NCI-H69 (cell line): Measurements from ENCODE around the gene AHDC1.
"Not testable (repeated sequence)": the region's sequence is repeated elsewhere in the genome, so short reads cannot be mapped to it uniquely, and the experiment has no call there.

Experiments used
- DNase-seq: peaks from one replicate; lab custom pipeline; 2025; lab: John Stamatoyannopoulos, UW

The AHDC1 gene

DNA sequence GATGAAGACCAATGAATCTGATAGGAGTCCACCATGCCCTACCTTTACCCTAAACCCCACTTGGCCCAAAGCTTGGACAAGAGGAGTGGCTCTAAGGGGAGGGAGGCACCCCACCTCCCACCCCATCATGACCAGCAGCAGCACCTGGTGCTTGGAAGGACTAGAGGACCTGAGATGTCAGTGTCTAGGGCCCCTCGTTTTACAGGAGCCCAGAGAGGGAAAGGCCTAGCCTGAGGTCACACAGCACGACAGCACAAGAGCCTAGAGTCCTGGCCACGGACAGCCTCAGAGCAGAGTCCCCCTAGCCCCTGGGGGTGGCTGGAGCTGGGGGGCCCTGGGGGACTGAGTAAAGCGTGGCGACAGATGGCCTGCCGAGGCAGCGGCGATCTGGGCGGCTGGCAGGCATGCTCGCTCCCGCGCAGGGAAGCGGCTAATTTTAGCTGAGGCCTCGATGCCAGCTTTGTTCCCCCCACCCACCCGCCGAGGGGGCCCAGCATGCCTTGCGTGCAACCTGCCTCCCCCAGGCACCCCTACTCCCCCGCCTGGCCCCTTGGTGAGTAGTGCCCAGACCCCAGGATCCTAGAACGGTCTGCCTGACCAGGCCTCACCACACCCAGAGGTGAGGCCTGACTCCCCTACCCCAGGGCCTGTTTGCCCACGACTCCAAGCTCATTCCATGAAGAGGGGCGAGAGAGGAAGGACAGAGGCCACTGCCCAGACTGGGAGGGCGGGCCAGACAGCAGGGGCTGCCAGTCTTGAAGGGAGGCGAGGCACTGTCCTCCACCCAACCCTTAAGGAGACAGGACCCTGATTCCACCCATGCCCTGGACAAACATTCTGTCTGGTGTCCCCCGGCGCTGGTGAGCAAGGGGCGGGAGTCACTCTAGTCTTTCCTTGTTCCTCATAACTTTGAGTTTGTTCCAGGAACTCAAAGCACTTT lies 39.0 kb downstream of the AHDC1 start:
- no peak for DNase-seq

GRCh38 chr1:27563591-27564471 lies 40.1 kb downstream of the AHDC1 start:
- DNase-seq: peak; percentile 63

DNA sequence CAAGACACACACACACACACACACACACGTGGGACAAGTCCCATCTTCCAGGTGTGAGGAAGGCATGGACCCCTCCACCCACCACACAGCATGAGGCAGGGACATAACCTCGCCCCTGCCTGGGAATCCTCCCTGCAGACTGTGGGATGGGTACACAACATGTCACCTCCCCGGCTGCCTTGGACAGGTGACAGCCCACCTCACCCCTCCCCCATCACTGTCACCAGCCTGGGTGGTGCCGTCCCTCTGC lies 40.7 kb downstream of the AHDC1 start:
- no peak for DNase-seq

DNA sequence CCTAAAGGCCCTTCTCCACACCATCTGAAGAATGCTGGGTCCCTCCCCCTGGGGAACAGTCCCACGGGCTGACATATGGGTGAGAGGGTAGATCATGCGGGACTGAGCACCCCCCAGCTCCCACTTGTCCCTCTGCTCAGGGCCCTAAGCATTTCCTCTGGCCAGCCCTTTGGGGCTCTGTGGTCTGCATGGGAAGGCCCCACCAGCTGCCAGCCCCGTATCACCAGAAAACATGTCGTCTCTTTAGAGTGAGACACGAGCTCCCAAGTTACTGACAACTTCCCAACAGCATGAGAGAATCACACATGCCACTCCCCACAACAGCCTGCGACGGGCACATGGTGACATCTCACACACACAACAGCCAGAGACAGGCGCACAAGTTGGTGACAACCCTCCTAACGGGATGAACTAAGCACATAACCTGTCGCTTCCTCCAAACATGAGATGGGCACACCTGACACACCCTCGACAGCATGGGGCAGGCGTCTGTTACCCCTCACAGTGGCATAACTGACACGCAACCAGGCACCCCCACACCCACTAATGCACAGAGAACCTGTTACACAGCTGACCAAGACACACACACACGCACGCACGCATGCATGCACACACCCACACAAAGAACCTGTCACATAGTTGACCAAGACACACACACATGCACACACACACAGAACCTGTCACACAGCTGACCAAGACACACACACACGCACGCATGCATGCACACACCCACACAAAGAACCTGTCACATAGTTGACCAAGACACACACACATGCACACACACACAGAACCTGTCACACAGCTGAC lies 41.2 kb downstream of the AHDC1 start:
- DNase-seq: no peak

GRCh38 chr1:27562021-27562420 lies 41.9 kb downstream of the AHDC1 start:
- no peak for DNase-seq

DNA sequence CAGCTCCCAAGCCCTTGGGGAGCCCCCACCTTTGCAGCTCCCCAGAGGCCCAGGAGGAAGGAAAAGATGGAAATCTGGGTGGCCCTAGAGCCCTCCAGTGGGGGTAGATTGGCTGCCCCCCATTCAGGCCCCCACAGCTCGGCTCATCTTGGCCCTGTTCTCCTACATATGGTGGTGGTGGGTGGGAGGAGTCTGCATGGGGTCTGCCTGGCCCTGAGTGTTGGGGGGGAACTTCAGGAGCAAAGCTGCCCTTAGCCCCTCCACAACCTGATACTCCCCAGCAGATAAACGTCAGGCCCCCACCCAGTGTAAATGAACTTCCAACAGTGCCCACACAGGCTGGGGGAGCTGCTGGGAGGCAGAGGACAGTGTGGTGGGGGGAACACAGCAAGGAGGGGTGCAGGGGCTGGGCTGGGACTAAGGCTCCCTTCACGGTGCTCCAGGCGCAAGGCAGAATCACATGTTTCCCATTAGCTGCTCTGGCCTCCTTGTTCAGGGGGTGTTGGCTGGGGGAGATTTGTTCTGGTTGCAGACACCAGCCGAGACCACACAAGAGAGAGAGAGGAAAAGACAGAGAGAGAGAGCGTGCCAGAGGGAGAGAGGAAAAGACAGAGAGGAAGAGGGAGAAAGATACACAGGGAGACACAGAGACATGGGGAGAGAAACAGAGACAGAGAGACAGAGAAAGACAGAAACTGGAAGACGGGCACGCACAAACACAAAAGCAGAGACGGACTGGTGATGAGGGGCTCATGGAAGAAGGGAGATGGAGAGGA lies 42.6 kb downstream of the AHDC1 start:
- no peak for DNase-seq

- DNase-seq: no peak
These were observed 43.4 kb downstream of the AHDC1 start for GRCh38 chr1:27560268-27561123.

GRCh38 chr1:27559466-27560030 lies 44.4 kb downstream of the AHDC1 start:
- DNase-seq: peak; percentile 30

- DNase-seq: peak; percentile 25
These were observed 46.2 kb downstream of the AHDC1 start for GRCh38 chr1:27557596-27558340.

- peak; percentile 91 for DNase-seq
These were observed 47.0 kb downstream of the AHDC1 start for GRCh38 chr1:27556781-27557595.

DNA sequence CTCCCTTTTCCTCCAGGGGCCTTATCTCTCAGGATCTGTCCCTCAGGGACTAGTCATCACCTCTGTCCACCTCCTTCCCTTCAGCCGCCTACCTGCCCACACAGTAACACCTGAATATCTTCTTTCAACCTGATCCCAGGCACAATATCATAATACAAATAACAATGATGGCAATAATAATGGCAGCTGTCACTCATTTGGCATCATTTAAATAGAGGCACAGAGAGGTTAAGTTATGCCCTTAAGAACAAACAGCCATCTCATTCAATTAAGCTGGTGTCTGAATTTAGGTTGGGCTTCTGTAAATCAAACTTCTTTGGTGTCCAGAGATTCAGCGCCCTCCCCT lies 47.5 kb downstream of the AHDC1 start:
- DNase-seq: no peak

DNA sequence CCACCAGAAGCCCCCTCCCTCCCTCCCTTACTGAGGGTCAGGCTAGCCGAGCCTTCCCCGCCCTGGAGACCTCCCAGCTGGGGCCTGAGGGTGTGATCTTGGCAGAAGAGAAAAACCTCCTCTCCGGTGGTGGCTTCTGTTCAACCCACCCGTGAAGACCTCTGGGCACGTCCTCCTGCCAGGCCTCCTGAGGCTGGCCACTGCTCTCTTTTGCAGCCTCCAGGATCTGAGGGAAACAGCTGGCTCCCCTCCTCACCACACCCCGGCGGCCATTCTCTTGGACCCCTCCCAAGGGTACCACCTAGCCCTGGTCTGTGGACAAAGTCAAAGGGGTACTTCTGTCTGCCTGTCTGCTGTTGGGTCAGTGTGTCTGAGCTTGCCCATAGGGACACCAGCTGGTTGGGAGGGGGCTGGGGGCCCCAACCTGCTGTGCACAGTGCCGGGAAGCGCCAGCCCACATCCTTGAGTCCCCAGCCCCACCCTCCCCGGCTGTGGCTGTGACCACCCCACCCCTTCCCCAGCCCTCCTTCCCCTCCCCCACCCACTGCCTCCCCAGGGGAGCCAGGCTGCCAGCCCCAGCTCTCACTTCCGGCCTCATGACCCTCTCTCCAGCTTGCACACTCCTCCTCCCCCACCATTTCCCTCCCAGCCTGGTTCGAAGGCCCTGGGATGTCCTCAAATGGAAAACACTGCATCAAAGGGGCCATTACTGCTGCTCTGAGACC lies 48.1 kb downstream of the AHDC1 start:
- DNase-seq: peak; percentile 82

DNA sequence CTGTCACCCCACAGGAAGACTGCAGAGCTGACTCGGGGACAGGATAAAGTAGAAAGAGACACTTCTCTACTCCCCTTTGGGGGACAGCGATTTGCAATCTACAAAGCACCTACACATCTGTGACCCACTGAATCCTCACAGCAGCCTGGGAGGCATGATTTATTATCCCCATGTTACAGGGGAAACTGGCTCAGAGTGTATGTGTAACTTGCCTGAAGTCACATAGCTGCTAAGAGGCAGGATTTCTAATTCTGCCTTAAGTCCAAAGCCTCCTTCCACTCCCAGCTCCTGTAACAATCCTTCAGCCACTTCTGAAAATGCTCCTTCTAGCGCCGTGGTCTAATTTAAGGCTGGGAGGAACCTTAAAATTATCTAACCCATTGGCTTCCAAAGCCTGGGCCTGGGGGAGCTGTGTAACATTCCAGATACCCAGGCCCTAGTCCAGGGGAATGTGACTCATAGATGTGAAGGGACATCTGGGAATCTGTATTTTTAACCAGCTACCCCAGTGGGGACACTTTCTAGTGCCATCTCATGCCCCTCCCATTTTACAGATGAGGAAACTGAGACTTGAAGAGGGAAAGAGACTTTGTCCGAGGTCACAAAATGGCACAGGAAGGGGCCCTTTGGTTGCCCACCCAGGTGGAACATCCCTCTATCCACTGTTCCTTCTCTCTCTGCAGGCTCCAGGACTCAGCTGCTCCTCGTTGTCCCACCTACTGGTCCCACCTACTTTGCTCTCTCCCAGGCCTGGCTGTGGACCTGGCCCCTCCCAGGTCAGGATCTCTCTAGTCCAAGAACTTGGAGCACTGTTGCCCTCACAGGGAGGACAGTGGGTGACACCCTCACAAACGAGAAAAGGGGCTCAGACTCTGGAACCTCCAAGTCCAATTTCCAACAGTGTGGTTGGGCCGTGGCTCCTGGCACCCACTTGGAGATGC lies 48.9 kb downstream of the AHDC1 start:
- DNase-seq: no peak

DNA sequence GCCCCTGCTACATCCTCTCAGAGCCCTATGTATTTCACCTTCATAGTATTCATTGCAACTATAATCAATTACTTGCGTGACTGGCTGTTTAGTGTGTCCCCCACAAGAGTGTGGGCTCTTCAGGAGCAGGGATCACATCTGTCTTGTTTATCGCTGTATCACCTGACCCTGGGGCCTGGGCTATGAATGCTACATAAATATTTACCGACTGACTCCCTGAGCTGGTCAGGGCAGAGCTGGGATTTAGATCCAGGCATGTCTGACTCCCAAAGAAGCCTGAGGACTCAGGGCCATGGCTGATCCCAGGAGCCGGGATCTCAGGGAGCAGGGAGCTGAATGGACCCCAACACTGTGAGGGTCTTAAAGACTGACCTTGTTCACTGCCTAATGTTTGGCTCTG lies 49.7 kb downstream of the AHDC1 start:
- no peak for DNase-seq

GRCh38 chr1:27553823-27554222 lies 50.1 kb downstream of the AHDC1 start:
- DNase-seq: not testable (repeated sequence)

DNA sequence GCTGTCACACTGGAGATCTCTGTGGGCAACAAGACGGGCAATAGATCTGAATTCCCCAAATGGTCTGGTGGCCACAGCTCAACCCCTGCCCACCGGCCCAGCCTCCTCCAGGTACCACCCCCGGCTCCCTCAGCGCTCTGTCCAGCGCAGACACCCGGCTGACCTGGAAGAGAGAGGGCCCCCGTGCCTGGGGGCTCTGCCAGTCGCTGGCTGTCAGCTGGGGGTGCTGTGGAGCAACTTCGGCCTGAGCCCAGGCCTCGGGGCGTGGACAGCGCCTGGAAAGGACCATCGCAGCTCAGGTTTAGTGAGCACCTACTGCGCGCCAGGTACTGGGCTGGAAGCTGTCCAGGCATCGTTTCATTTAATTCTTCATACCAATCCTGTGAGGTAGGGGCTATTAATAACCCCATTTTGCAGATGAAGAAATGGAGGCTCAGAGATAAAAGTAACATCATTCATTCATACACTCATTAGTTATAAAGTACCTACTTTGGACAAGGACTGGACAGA lies 51.0 kb downstream of the AHDC1 start:
- DNase-seq: no peak

DNA sequence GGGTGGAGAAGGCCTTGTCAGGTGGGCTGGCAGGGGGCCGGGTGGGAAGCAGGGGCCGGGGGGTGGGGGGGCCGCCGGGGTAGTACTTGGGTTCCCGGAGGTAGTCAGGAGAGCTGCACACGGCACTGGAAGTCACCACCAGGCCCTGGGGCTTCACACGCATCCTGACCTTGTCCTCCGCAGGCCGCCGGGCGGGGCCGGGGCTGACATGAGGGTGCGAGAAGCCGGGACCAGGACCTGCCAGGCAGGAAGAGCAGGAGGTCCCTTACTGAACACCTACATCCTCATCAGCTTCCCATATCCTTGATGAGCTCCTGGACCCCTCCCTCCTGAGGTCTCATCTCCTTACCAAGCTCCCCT lies 52.0 kb downstream of the AHDC1 start:
- no peak for DNase-seq
